Transverse colon (tissue), 4 donors: ENCODE measurements around the gene OPA3. TPM values are rescaled to one million over a fixed set of nuclear protein-coding genes. Genes with fewer than 3 reads are reported as not detected.
"Not testable (repeated sequence)": the region's sequence is repeated elsewhere in the genome, so short reads cannot be mapped to it uniquely, and the experiment has no call there.

Source experiments
- DNase-seq: peaks from one replicate; pipeline ENCODE4 v3.0.0-alpha.2; 2019
- H3K27ac ChIP-seq, 4 donors: fragments of 200-600 bp; sonication (generic); 2 replicates each; pipeline ENCODE4 v1.5.1; 2016 to 2018; ENCODE audit warnings: inconsistent platforms in 4 of 4
- H3K27me3 ChIP-seq: fragments of 200-600 bp; sonication (generic); 2 replicates; pipeline ENCODE4 v1.5.1; 2017; ENCODE audit warnings: inconsistent platforms
- H3K36me3 ChIP-seq, 4 donors: fragments of 200-600 bp; sonication (generic); 2 replicates each; pipeline ENCODE4 v1.5.1; 2017 to 2019; ENCODE audit warnings: inconsistent platforms in 4 of 4
- H3K4me1 ChIP-seq, 4 donors: fragments of 200-600 bp; sonication (generic); 2 replicates each; pipeline ENCODE4 v1.5.1; 2017 to 2020; ENCODE audit warnings: inconsistent platforms in 4 of 4
- H3K4me3 ChIP-seq, 4 donors: fragments of 200-600 bp; sonication (generic); 1 replicate in 1 of 4; 2 replicates in 3 of 4; pipeline versions ENCODE4 v1.5.1 to v1.6.1; 2017 to 2019; ENCODE audit warnings: inconsistent platforms in 4 of 4
- H3K9me3 ChIP-seq, 2 donors: fragments of 200-600 bp; sonication (generic); 2 replicates each; pipeline ENCODE4 v1.5.1; 2017 to 2019; ENCODE audit warnings: inconsistent platforms in 2 of 2
- EP300 ChIP-seq: sonication (generic); formaldehyde crosslinking; IDR thresholded peaks from one replicate; pipeline ENCODE4 v1.6.1; 2017; ENCODE audit warnings: antibody characterized with exemption, low read depth
- POLR2A ChIP-seq: fragments of 450-650 bp; IDR thresholded peaks from one replicate; pipeline ENCODE4 v1.6.1; 2016; ENCODE audit warnings: antibody characterized with exemption, mild to moderate bottlenecking, moderate library complexity
- POLR2AphosphoS5 ChIP-seq, 3 donors: sonication (generic); formaldehyde crosslinking; IDR thresholded peaks; one replicate each; pipeline ENCODE4 v1.6.1; 2016; ENCODE audit warnings: antibody characterized with exemption in 3 of 3
- WGBS, 2 donors: methylation state at CpG; one replicate each; pipeline ENCODE4 v1.1.5; 2018; ENCODE audit warnings: low coverage in 1 of 2; 5-methylcytosine and 5-hydroxymethylcytosine counted together
- in situ Hi-C, 4 donors: fragments of 200-750 bp; cut with MboI; loops; one replicate each; pipeline versions ENCODE4 v1.15.0 to v1.15.1; 2017; ENCODE audit warnings: low sequenced_read_pairs in 3 of 4, low pct_ligation_motif_present in 1 of 4, low pct_unique_long_range_greater_than_20kb in 1 of 4
- intact Hi-C: fragments of 100-400 bp; cut with DNase I; formaldehyde crosslinking; loops from one replicate; pipeline ENCODE4 v1.15.1; 2023; ENCODE audit warnings: low total_unique reads
- total RNA-seq, 4 donors: library from RNA; depleted of rRNA; stranded (reverse); fragments of >200 nt; gene quantifications; one replicate each; pipeline ENCODE4 v1.1.0, GENCODE V29; 2016
- TF ChIP-seq, protein P1 (sequence below), 5 experiments: fragments of 200-600 bp in 3 of 5; fragments of 450-650 bp in 2 of 5; sonication (generic) in 3 of 5; IDR thresholded peaks; 1 replicate in 2 of 5; 2 replicates in 3 of 5; pipeline ENCODE4 v1.5.1; 2016 to 2017; ENCODE audit warnings: antibody characterized with exemption in 5 of 5, inconsistent platforms in 3 of 5, mild to moderate bottlenecking in 2 of 5, moderate library complexity in 1 of 5

Gene OPA3
- total RNA-seq, 4 donors from 2014 or later: 6.7 to 10.8 (median 8.6) TPM

DNA sequence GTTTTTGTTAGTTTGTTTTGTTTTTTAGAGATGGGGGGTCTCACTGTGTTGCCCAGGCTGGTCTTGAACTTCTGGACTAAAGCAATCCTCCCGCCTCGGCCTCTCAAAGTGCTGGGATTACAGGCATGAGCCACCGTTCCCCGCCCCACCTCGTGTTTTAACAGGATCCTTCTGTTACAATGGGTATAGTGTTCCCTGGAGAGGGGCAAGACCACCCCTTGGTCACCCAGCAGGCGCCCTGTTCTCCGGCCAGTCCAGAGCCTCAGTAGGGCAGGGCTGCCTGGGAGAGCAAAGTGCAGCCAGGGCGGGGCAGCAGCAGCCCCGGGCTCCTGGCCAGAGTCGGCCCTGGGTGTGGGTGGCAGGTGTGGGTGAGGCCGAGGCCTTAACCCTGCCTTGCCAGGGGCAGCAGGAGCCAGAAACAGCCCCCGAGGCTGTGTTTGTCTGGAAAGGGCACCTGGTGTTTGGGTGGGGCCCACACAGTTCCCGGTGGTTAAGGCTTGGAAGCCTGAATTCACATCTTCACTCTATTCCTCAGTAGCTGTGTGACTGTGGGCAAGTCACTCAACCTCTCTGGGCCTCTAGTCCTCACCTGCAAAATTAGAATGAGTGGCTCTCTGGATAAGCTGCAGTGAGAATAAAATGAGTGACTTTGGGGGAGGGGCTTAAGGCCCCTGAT is 70.1 kb downstream of the OPA3 start:
- Histone ChIP-seq H3K9me3 (no peaks in the 10 kb centered on the region), H3K27me3 (no peaks in the 10 kb centered on the region), H3K4me1 (peaks cover 51 to 97% (median 85%) of the 10 kb centered on the region in 4 donors), H3K36me3 (peaks cover 0 to 10% (median 2%) of the 10 kb centered on the region in 4 donors), H3K27ac (peak overlapping the region; percentile 98 to 100 (median 99)), H3K4me3 (peak overlapping the region in 1 of 4 donors; percentile 12)
- TF ChIP-seq, protein P1, sequence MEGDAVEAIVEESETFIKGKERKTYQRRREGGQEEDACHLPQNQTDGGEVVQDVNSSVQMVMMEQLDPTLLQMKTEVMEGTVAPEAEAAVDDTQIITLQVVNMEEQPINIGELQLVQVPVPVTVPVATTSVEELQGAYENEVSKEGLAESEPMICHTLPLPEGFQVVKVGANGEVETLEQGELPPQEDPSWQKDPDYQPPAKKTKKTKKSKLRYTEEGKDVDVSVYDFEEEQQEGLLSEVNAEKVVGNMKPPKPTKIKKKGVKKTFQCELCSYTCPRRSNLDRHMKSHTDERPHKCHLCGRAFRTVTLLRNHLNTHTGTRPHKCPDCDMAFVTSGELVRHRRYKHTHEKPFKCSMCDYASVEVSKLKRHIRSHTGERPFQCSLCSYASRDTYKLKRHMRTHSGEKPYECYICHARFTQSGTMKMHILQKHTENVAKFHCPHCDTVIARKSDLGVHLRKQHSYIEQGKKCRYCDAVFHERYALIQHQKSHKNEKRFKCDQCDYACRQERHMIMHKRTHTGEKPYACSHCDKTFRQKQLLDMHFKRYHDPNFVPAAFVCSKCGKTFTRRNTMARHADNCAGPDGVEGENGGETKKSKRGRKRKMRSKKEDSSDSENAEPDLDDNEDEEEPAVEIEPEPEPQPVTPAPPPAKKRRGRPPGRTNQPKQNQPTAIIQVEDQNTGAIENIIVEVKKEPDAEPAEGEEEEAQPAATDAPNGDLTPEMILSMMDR (IDR thresholded peaks at IDR 0.05): no peak
- TF ChIP-seq POLR2AphosphoS5 (IDR thresholded peaks at IDR 0.05) (peak in 2 of 3 donors; percentile 72 to 78), EP300 (peak; percentile 23), POLR2A (peak; percentile 54)
- 39% methylated on average over 11 of the region's 13 CpGs; no CpG with 5 or more reads in 1 of the 2 donors for WGBS, 2 donors
- intact Hi-C loops: no loop called here
- peak; percentile 92 for DNase-seq
- in situ Hi-C loops: no loop called here

DNA sequence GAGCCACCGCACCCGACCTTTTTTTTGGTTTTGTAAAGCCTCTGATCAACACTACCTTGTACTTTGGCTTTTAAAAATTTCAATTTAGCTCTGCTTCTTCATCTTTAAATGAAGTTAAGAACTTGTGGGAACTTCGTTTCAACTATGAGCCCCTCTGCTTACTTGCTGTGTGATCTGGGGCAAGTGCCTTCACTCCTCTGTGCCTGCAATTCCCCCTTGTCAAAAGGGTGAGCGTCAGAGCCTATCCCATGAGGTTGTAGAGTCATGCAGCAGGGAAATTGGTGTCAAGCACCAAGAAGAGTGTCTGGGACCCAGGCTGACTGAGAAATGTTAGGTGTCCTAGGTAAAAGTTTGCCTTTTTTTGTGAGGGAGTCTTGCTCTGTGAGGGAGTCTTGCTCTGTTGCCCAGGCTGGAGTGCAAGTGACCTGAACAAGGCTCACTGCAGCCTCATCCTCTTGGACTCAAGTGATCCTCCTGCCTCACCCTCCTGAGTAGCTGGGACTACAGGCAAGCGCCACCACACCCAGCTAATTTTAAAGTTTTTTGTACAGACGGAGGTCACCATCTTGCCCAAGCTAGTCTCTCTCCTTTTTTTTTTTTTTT is 71.6 kb downstream of the OPA3 start:
- no peaks in the 10 kb centered on the region for H3K9me3 ChIP-seq
- TF ChIP-seq EP300: no peak
- TF ChIP-seq, protein P1 (IDR thresholded peaks at IDR 0.05): no peak
- TF ChIP-seq POLR2AphosphoS5 (IDR thresholded peaks at IDR 0.05): no peak
- no peak for TF ChIP-seq POLR2A
- intact Hi-C loops (no loop called here), in situ Hi-C loops (no loop called here)
- H3K4me3 ChIP-seq: no peak overlapping the region
- DNase-seq: no peak
- H3K4me1 ChIP-seq: peaks cover 51 to 86% (median 80%) of the 10 kb centered on the region in 4 donors
- 38 to 74% methylated on average over 1 to 6 of the region's 6 CpGs for WGBS, 2 donors
- H3K27ac ChIP-seq: peak overlapping the region; percentile 98 to 100 (median 99)
- H3K36me3 ChIP-seq: peaks cover 0 to 4% (median 0%) of the 10 kb centered on the region in 4 donors
- no peaks in the 10 kb centered on the region for H3K27me3 ChIP-seq

DNA sequence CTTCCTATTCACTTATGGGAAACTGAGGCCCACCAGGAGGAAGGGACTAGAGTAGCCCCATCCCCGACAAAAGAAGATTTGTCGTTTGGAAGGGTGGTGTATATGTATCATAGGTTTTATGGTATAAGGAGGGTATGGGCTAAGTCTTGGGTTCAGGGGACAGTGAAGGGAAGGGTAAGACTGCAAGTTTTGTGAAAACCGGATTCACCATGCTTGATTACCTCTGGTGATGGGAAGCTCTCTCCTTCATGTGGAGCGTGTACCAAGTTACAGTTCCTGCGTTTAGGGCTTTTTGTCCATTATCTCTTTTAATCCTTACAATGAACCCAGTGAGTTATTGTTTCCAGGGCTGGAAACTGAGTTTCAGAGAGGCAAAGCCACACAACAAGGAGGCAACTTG is 73.5 kb downstream of the OPA3 start:
- intact Hi-C loops: no loop called here
- Histone ChIP-seq H3K4me3 (no peak overlapping the region), H3K9me3 (no peaks in the 10 kb centered on the region), H3K4me1 (peaks cover 46 to 70% (median 69%) of the 10 kb centered on the region in 4 donors), H3K36me3 (no peaks in the 10 kb centered on the region), H3K27ac (peak overlapping the region; percentile 98 to 100 (median 99)), H3K27me3 (no peaks in the 10 kb centered on the region)
- no peak for DNase-seq
- in situ Hi-C loops: no loop called here
- WGBS, 2 donors: 75 to 78% methylated on average over 2 to 5 of the region's 5 CpGs
- TF ChIP-seq, protein P1 (IDR thresholded peaks at IDR 0.05): no peak
- TF ChIP-seq POLR2A: no peak
- TF ChIP-seq POLR2AphosphoS5 (IDR thresholded peaks at IDR 0.05): no peak

DNA sequence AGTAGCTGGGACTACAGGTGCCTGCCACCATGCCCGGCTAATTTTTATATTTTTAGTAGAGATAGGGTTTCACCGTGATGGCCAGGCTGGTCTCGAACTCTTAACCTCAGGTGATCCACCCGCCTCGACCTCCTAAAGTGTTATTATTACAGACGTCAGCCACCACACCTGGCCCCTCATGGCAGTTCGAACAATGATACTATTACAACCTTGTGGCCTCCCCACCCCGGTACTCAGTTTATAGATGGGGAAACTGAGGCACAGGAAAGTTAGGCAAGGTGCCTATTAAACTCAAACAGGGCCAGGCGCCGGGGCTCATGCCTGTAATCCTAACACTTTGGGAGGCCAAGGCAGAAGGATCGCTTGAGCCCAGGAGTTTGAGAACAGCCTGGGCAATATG is 74.2 kb downstream of the OPA3 start:
- H3K27me3 ChIP-seq, H3K36me3 ChIP-seq, H3K9me3 ChIP-seq, intact Hi-C loops, in situ Hi-C loops, DNase-seq: not testable (repeated sequence)
- WGBS, 2 donors: 70% methylated on average over 11 of the region's 11 CpGs; no CpG with 5 or more reads in 1 of the 2 donors
- peak overlapping the region in 2 of 4 donors; percentile 93 to 95 for H3K4me3 ChIP-seq
- peaks cover 40 to 68% (median 66%) of the 10 kb centered on the region in 4 donors for H3K4me1 ChIP-seq
- H3K27ac ChIP-seq: peak overlapping the region; percentile 98 to 100 (median 99)
